ENCODE measurements around the gene PRXL2B.
A peak's percentile ranks its signal among the peaks of the same experiment; 100 is the strongest.

- TF ChIP-seq, protein P1, sequence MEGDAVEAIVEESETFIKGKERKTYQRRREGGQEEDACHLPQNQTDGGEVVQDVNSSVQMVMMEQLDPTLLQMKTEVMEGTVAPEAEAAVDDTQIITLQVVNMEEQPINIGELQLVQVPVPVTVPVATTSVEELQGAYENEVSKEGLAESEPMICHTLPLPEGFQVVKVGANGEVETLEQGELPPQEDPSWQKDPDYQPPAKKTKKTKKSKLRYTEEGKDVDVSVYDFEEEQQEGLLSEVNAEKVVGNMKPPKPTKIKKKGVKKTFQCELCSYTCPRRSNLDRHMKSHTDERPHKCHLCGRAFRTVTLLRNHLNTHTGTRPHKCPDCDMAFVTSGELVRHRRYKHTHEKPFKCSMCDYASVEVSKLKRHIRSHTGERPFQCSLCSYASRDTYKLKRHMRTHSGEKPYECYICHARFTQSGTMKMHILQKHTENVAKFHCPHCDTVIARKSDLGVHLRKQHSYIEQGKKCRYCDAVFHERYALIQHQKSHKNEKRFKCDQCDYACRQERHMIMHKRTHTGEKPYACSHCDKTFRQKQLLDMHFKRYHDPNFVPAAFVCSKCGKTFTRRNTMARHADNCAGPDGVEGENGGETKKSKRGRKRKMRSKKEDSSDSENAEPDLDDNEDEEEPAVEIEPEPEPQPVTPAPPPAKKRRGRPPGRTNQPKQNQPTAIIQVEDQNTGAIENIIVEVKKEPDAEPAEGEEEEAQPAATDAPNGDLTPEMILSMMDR (IDR thresholded peaks at IDR 0.05; ENCODE audit: low read depth, low read length, missing input control), result peak; percentile 36
- TF ChIP-seq, protein P2, sequence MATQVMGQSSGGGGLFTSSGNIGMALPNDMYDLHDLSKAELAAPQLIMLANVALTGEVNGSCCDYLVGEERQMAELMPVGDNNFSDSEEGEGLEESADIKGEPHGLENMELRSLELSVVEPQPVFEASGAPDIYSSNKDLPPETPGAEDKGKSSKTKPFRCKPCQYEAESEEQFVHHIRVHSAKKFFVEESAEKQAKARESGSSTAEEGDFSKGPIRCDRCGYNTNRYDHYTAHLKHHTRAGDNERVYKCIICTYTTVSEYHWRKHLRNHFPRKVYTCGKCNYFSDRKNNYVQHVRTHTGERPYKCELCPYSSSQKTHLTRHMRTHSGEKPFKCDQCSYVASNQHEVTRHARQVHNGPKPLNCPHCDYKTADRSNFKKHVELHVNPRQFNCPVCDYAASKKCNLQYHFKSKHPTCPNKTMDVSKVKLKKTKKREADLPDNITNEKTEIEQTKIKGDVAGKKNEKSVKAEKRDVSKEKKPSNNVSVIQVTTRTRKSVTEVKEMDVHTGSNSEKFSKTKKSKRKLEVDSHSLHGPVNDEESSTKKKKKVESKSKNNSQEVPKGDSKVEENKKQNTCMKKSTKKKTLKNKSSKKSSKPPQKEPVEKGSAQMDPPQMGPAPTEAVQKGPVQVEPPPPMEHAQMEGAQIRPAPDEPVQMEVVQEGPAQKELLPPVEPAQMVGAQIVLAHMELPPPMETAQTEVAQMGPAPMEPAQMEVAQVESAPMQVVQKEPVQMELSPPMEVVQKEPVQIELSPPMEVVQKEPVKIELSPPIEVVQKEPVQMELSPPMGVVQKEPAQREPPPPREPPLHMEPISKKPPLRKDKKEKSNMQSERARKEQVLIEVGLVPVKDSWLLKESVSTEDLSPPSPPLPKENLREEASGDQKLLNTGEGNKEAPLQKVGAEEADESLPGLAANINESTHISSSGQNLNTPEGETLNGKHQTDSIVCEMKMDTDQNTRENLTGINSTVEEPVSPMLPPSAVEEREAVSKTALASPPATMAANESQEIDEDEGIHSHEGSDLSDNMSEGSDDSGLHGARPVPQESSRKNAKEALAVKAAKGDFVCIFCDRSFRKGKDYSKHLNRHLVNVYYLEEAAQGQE (IDR thresholded peaks at IDR 0.05), result no peak
- TF ChIP-seq SP1 (IDR thresholded peaks at IDR 0.05) (no peak), YY1 (IDR thresholded peaks at IDR 0.05) (no peak), TAF1 (conservative IDR thresholded peaks at IDR 0.05) (no peak), EGR1 (IDR thresholded peaks at IDR 0.05; ENCODE audit: low read depth in 2 of 2) (no peak), GABPA (IDR thresholded peaks at IDR 0.05 in 1 of 2, conservative IDR thresholded peaks at IDR 0.05 in 1 of 2) (no peak), JUND (IDR thresholded peaks at IDR 0.05) (no peak), MAX (IDR thresholded peaks at IDR 0.05) (no peak), ATF3 (IDR thresholded peaks at IDR 0.05) (no peak), HNF4G (IDR thresholded peaks at IDR 0.05) (no peak), FOXA1 (IDR thresholded peaks at IDR 0.05) (no peak), RAD21 (IDR thresholded peaks at IDR 0.05) (peak in 1 of 2 donors; percentile 52), RXRA (IDR thresholded peaks at IDR 0.05) (no peak)
These were observed 24.4 kb upstream of the PRXL2B start for GRCh38 chr1:2561898-2562895.
